HFF-Myc (cell line): ENCODE data around the gene SCGB1C1.

Experiments used
- DNase-seq: peaks from one replicate; pipeline ENCODE4 v3.0.0-alpha.2; 2011; ENCODE audit warnings: low read depth; ENCODE audit errors: extremely low read depth
- H3K4me3 ChIP-seq: replicated peaks from 2 replicates; pipeline ENCODE4 v1.5.1; 2011; ENCODE audit warnings: low read depth, mild to moderate bottlenecking, control low read depth, low read length
- CTCF ChIP-seq: IDR thresholded peaks from 2 replicates; pipeline ENCODE4 v1.5.1; 2012; ENCODE audit warnings: mild to moderate bottlenecking, low read depth, low read length, control low read depth; ENCODE audit errors: missing control alignments

The SCGB1C1 gene

DNA sequence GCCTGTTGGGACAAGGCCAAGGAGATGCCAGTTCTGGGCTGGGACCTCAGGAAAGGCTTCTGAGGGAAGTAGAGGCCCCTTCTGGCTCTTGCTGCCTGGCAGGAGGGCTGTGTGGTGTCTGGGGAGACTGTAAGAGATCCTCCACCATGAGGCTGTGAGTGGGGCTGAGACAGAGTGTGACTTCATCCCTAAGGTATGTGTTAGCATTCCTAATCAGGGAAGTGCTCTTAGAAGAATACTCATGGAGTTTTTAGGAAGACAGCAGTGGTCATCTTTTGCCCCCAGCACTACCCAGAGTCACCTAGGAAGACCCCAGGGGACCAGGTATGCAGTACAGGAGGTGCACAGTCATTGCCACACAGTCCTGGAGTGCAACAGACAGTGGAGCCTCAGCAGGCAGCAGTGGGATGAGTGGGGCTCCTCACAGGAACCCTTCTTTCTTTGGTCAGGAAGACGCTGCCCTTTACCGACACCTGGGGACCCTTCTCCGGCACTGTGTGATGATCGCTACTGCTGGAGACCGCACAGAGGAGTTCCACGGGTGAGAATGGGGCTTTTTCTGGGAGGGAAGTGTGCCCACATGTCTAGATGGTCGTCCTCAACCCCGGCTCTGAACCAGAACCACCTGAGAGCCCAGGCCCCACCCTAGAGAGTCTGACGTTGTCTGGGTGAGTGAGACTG lies 17.4 kb downstream of the SCGB1C1 start:
- peak; percentile 35 for DNase-seq
- no peak for TF ChIP-seq CTCF
- peak overlapping the region; percentile 70 for H3K4me3 ChIP-seq

GRCh38 chr11:210803-211180 lies 17.9 kb downstream of the SCGB1C1 start:
- peak overlapping the region; percentile 70; the same call in 1 of the 2 replicates for H3K4me3 ChIP-seq
- DNase-seq, result no peak
- TF ChIP-seq CTCF, result no peak

DNA sequence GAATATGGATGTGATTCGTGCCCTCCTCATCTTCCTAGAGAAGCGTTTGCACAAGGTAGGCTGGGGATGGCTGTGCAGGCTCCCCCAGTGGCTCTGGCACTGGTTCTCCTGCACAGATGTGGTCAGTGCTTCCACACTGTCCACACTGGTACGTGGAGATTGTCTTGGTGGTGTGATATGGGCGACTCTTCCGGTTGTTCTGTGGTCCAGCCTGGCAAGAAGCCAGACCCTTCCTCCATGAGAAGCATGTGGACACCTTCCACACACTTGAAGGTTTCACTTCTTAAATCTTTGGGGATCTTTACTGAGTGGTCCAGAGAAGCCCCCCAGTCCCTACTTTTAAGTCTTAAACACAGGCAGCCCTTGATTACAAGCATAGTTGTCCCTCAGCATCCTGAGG lies 18.4 kb downstream of the SCGB1C1 start:
- no peak for DNase-seq
- TF ChIP-seq CTCF, result no peak
- H3K4me3 ChIP-seq, result no peak overlapping the region

GRCh38 chr11:211741-212140 lies 18.9 kb downstream of the SCGB1C1 start:
- DNase-seq, result no peak
- H3K4me3 ChIP-seq, result no peak overlapping the region
- TF ChIP-seq CTCF, result no peak

GRCh38 chr11:212150-213100 lies 19.5 kb downstream of the SCGB1C1 start:
- no peak for TF ChIP-seq CTCF
- no peak for DNase-seq

GRCh38 chr11:213111-213510 lies 20.2 kb downstream of the SCGB1C1 start:
- no peak for TF ChIP-seq CTCF
- no peak overlapping the region for H3K4me3 ChIP-seq
- no peak for DNase-seq

More at GRCh38 chr11:212150-213100, 19.5 kb downstream of the SCGB1C1 start:
- H3K4me3 ChIP-seq, result no peak overlapping the region
